CD14-positive monocyte (primary cell): ENCODE data around the gene CLPSL1. TPM values are rescaled to one million over a fixed set of nuclear protein-coding genes. Genes with fewer than 3 reads are reported as not detected.
A peak's percentile ranks its signal among the peaks of the same experiment; 100 is the strongest.

ENCODE experiments used
- DNase-seq, 3 donors: peaks; one replicate each; pipeline ENCODE4 v3.0.0-alpha.2; 2011 to 2022
- H2AFZ ChIP-seq: 2 replicates; pipeline ENCODE4 v1.6.0; 2012; ENCODE audit warnings: mild to moderate bottlenecking, low read depth, low read length, inconsistent platforms; ENCODE audit not compliant: insufficient read depth, poor library complexity, severe bottlenecking
- H3K27ac ChIP-seq, 2 donors: 1 replicate in 1 of 2; 2 replicates in 1 of 2; pipeline ENCODE4 v1.5.1; 2012 to 2013; ENCODE audit warnings: low read length in 2 of 2, control low read depth in 1 of 2, inconsistent platforms in 1 of 2, low read depth in 1 of 2, mild to moderate bottlenecking in 1 of 2
- H3K27me3 ChIP-seq, 2 donors: one replicate each; pipeline versions ENCODE4 v1.6.0 to v1.6.1; 2011 to 2013; ENCODE audit warnings: low read length in 2 of 2; ENCODE audit not compliant: control insufficient read depth in 2 of 2, insufficient read depth in 2 of 2
- H3K36me3 ChIP-seq, 2 donors: replicated peaks in 1 of 2; 1 replicate in 1 of 2; 2 replicates in 1 of 2; pipeline versions ENCODE4 v1.5.1 to v1.6.1; 2012 to 2013; ENCODE audit warnings: low read length in 2 of 2, control low read depth in 1 of 2, inconsistent platforms in 1 of 2, mild to moderate bottlenecking in 1 of 2; ENCODE audit not compliant: insufficient read depth in 2 of 2, control insufficient read depth in 1 of 2
- H3K4me1 ChIP-seq, 2 donors: 1 replicate in 1 of 2; 2 replicates in 1 of 2; pipeline versions ENCODE4 v1.5.1 to v1.6.1; 2012 to 2013; ENCODE audit warnings: low read length in 2 of 2, control low read depth in 1 of 2, inconsistent platforms in 1 of 2, mild to moderate bottlenecking in 1 of 2, moderate library complexity in 1 of 2; ENCODE audit not compliant: insufficient read depth in 2 of 2, control insufficient read depth in 1 of 2
- H3K4me2 ChIP-seq: replicated peaks from 2 replicates; pipeline ENCODE3; 2012; ENCODE audit warnings: low read length, moderate library complexity, mild to moderate bottlenecking; ENCODE audit not compliant: poor library complexity, severe bottlenecking; ENCODE audit errors: extremely low read depth
- H3K4me3 ChIP-seq, 3 experiments: fragments of 200-600 bp in 1 of 3; sonication (generic) in 1 of 3; replicated peaks in 1 of 3; 1 replicate in 2 of 3; 2 replicates in 1 of 3; pipeline ENCODE4 v1.5.1; 2011 to 2013; ENCODE audit warnings: low read length in 3 of 3, mild to moderate bottlenecking in 3 of 3, control low read depth in 2 of 3, low read depth in 2 of 3, inconsistent platforms in 1 of 3, moderate library complexity in 1 of 3
- H3K79me2 ChIP-seq: 2 replicates; pipeline ENCODE4 v1.6.0; 2012; ENCODE audit warnings: mild to moderate bottlenecking, control low read depth, inconsistent platforms, low read length, moderate library complexity; ENCODE audit not compliant: insufficient read depth
- H3K9ac ChIP-seq: 2 replicates; pipeline ENCODE4 v1.6.0; 2017; ENCODE audit warnings: low read length, mild to moderate bottlenecking; ENCODE audit not compliant: insufficient read depth, poor library complexity, severe bottlenecking
- H3K9me3 ChIP-seq, 2 donors: replicated peaks in 1 of 2; 1 replicate in 1 of 2; 2 replicates in 1 of 2; pipeline versions ENCODE4 v1.5.1 to v1.6.1; 2012 to 2013; ENCODE audit warnings: low read length in 2 of 2, control low read depth in 1 of 2; ENCODE audit not compliant: control insufficient read depth in 1 of 2, insufficient read depth in 1 of 2
- H4K20me1 ChIP-seq: 2 replicates; pipeline ENCODE4 v1.6.0; 2012; ENCODE audit warnings: mild to moderate bottlenecking, low read length, control low read depth, moderate library complexity; ENCODE audit not compliant: insufficient read depth
- H3K27ac Mint-ChIP-seq, 7 donors: one replicate each; pipeline ENCODE4 v1.8.0; 2020; ENCODE audit warnings: mild to moderate bottlenecking in 7 of 7, mixed read lengths in 7 of 7, moderate library complexity in 6 of 7, inconsistent platforms in 2 of 7
- H3K27me3 Mint-ChIP-seq, 3 donors: one replicate each; pipeline ENCODE4 v1.8.0; 2021 to 2022; ENCODE audit warnings: low read depth in 3 of 3, mild to moderate bottlenecking in 3 of 3, mixed read lengths in 3 of 3, moderate library complexity in 3 of 3, inconsistent platforms in 1 of 3
- H3K36me3 Mint-ChIP-seq, 2 donors: one replicate each; pipeline ENCODE4 v1.8.0; 2020; ENCODE audit warnings: mixed read lengths in 2 of 2, inconsistent platforms in 1 of 2, mild to moderate bottlenecking in 1 of 2
- H3K4me1 Mint-ChIP-seq: one replicate; pipeline ENCODE4 v1.8.0; 2020; ENCODE audit warnings: mild to moderate bottlenecking, mixed read lengths
- H3K4me3 Mint-ChIP-seq, 2 donors: one replicate each; pipeline ENCODE4 v1.8.0; 2020; ENCODE audit warnings: mild to moderate bottlenecking in 2 of 2, mixed read lengths in 2 of 2, moderate library complexity in 1 of 2
- H3K9me3 Mint-ChIP-seq, 7 donors: one replicate each; pipeline ENCODE4 v1.8.0; 2020 to 2022; ENCODE audit warnings: mixed read lengths in 7 of 7, mild to moderate bottlenecking in 6 of 7, moderate library complexity in 6 of 7, inconsistent platforms in 2 of 7
- CTCF ChIP-seq: fragments of 200-600 bp; IDR thresholded peaks from one replicate; pipeline ENCODE4 v1.8.0; 2022; ENCODE audit warnings: antibody characterized with exemption, mild to moderate bottlenecking
- WGBS: methylation state at CpG from one replicate; pipeline ENCODE4 v1.1.5; 2013; ENCODE audit warnings: missing lambda C conversion rate; ENCODE audit not compliant: insufficient coverage; 5-methylcytosine and 5-hydroxymethylcytosine counted together
- intact Hi-C, 2 donors: fragments of 100-400 bp; cut with micrococcal nuclease; formaldehyde crosslinking; loops; one replicate each; pipeline versions ENCODE4 v1.15.0 to v1.15.1; 2023
- polyA plus RNA-seq, 3 donors: library from polyadenylated mRNA; depleted of rRNA in 1 of 3; unstranded in 2 of 3; stranded (reverse) in 1 of 3; fragments of 300-500 nt in 2 of 3; fragments of >200 nt in 1 of 3; fragmentation: Illumina TruSeq in 2 of 3; gene quantifications; 1 replicate in 2 of 3; 2 replicates in 1 of 3; pipeline ENCODE4 v1.2.3, GENCODE V29; 2012 to 2021

Gene CLPSL1
- polyA plus RNA-seq, 3 donors: not detected

GRCh38 chr6:35739645-35740524 lies 40.9 kb upstream of the CLPSL1 start:
- no peaks in the 10 kb centered on the region for H4K20me1 ChIP-seq
- WGBS: 75% methylated on average over 4 of the region's 5 CpGs
- no peak overlapping the region for H2AFZ ChIP-seq
- H3K27ac Mint-ChIP-seq: peak overlapping the region in 2 of 7 donors; percentile 6 to 66
- H3K27me3 ChIP-seq: no peaks in the 10 kb centered on the region
- no peak for TF ChIP-seq CTCF
- H3K36me3 ChIP-seq: no peaks in the 10 kb centered on the region
- H3K9me3 ChIP-seq: no peaks in the 10 kb centered on the region
- H3K4me2 ChIP-seq: no peak overlapping the region
- no peak overlapping the region for H3K4me3 ChIP-seq
- H3K4me1 Mint-ChIP-seq: peaks cover 18% of the 10 kb centered on the region
- intact Hi-C loops: loop anchor here (5.0 to 10.0 kb wide), 2 partner anchors 218 to 445 kb away; partner anchors contain the start of gene DEF6 (in 1 of the 2)
- H3K27me3 Mint-ChIP-seq: no peaks in the 10 kb centered on the region
- no peak overlapping the region for H3K9ac ChIP-seq
- H3K9me3 Mint-ChIP-seq: peaks cover 0 to 2% (median 0%) of the 10 kb centered on the region in 7 donors
- DNase-seq: no peak
- no peaks in the 10 kb centered on the region for H3K79me2 ChIP-seq
- no peak overlapping the region for H3K27ac ChIP-seq
- H3K4me1 ChIP-seq: peaks cover 8 to 24% of the 10 kb centered on the region in 2 donors
- no peaks in the 10 kb centered on the region for H3K36me3 Mint-ChIP-seq
- no peak overlapping the region for H3K4me3 Mint-ChIP-seq

GRCh38 chr6:35742842-35743241 lies 38.0 kb upstream of the CLPSL1 start:
- TF ChIP-seq CTCF: no peak
- Histone ChIP-seq H3K27me3 (no peaks in the 10 kb centered on the region), H3K27ac (no peak overlapping the region), H3K4me3 (no peak overlapping the region), H2AFZ (no peak overlapping the region), H3K9ac (no peak overlapping the region), H3K4me1 (peaks cover 7 to 8% of the 10 kb centered on the region in 2 donors), H3K4me2 (no peak overlapping the region), H3K9me3 (peaks cover 5 to 8% of the 10 kb centered on the region in 2 donors), H3K79me2 (no peaks in the 10 kb centered on the region), H3K36me3 (no peaks in the 10 kb centered on the region), H4K20me1 (no peaks in the 10 kb centered on the region)
- Mint-ChIP-seq H3K4me3 (no peak overlapping the region), H3K36me3 (no peaks in the 10 kb centered on the region), H3K27me3 (no peaks in the 10 kb centered on the region), H3K27ac (no peak overlapping the region), H3K9me3 (peaks cover 2 to 13% (median 7%) of the 10 kb centered on the region in 7 donors), H3K4me1 (peaks cover 15% of the 10 kb centered on the region)
- intact Hi-C loops: no loop called here
- WGBS: 100% methylated on average over 1 of the region's 8 CpGs
- no peak for DNase-seq
